ENCODE data around the gene PER2.
"Not testable (repeated sequence)": the region's sequence is repeated elsewhere in the genome, so short reads cannot be mapped to it uniquely, and the experiment has no call there.

PER2 gene

DNA sequence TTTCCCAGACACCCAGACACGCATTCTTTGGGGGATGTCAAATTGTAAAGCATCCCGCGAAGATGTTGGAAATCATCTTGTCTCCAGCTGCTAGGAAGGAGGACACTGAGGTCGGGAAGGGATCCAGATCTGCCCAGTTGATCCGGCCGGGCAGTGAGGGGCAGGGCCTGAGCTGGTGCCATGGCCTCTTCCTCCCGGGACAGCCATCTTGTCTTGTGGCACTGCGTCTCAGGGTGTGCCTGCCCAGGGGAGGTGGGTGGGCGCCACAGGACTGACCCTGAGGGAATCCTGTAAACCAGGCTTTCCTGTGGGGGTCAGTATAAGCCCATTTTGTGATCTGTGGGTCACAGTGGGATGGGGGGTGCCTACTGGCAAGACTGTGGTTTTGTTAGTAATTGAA, 42.0 kb upstream of the PER2 start:
- TF ChIP-seq, protein P1, sequence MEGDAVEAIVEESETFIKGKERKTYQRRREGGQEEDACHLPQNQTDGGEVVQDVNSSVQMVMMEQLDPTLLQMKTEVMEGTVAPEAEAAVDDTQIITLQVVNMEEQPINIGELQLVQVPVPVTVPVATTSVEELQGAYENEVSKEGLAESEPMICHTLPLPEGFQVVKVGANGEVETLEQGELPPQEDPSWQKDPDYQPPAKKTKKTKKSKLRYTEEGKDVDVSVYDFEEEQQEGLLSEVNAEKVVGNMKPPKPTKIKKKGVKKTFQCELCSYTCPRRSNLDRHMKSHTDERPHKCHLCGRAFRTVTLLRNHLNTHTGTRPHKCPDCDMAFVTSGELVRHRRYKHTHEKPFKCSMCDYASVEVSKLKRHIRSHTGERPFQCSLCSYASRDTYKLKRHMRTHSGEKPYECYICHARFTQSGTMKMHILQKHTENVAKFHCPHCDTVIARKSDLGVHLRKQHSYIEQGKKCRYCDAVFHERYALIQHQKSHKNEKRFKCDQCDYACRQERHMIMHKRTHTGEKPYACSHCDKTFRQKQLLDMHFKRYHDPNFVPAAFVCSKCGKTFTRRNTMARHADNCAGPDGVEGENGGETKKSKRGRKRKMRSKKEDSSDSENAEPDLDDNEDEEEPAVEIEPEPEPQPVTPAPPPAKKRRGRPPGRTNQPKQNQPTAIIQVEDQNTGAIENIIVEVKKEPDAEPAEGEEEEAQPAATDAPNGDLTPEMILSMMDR (conservative IDR thresholded peaks at IDR 0.05): no peak
- no peak overlapping the region for H3K27ac ChIP-seq

GRCh38 chr2:238327751-238328150, 39.3 kb upstream of the PER2 start:
- H3K27ac ChIP-seq: no peak overlapping the region
- TF ChIP-seq, protein P1 (conservative IDR thresholded peaks at IDR 0.05): no peak

- TF ChIP-seq, protein P1 (conservative IDR thresholded peaks at IDR 0.05): no peak
- no peak overlapping the region for H3K27ac ChIP-seq
These were observed 38.5 kb upstream of the PER2 start for GRCh38 chr2:238326801-238327365.

DNA sequence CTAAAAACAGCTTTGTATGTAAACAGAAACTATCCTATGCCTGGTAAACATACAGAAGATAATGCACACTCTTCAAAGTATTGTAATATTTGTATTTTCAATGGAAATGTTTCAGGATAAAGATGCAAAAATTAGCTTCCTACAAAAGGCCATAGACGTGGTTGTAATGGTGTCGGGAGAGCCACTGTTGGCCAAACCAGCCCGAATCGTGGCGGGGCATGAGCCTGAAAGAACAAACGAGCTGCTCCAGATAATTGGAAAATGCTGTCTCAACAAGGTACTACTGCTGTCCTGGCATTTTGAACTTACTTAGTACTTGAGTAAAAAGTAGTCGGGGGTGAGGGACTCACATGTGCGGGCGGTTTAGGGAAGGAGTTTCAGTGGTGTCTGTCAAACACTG, 37.3 kb upstream of the PER2 start:
- H3K27ac ChIP-seq: no peak overlapping the region
- TF ChIP-seq, protein P1 (conservative IDR thresholded peaks at IDR 0.05): no peak

DNA sequence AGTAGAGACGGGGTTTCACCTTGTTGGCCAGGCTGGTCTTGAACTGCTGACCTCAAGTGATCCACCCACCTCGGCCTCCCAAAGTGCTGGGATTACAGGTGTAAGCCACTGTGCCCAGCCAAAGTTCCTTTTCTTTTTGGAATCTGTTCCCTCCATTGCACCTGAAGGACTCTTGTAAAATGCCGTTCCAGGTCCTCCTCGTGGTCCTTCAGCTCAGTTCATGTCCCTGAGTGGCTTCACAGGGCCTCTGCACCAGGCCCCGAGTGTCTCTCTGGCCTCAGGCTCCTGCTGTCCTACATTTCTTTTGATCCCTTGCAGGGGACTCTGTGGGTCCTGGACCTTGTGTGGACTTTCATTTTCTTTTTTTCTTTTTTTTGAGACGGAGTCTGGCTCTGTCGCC, 35.8 kb upstream of the PER2 start:
- H3K27ac ChIP-seq: not testable (repeated sequence)

DNA sequence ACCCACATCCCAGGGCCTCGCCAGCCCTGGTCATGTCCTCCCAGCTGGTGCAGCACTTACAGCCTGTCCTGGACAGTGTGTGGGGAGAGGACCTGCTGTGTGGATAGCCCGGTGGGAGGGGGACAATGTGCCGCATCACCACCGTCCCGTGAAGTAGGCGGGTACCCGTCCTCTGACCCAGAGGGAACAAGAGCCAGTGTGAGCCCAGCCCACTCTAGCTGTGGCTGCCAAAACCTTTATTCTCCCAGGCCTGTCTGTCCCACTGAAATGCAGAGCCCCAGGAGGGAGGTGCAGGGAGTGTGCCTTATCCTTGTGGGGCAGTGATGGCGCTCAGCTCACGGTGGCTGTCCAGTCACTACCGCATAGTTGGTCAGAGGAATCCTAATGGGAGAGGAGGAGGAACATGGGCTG, 33.6 kb upstream of the PER2 start:
- no peak overlapping the region for H3K27ac ChIP-seq
- TF ChIP-seq, protein P1 (conservative IDR thresholded peaks at IDR 0.05): no peak

- TF ChIP-seq, protein P1 (conservative IDR thresholded peaks at IDR 0.05): no peak
- H3K27ac ChIP-seq: peak overlapping the region; percentile 65
These were observed 33.1 kb upstream of the PER2 start for GRCh38 chr2:238321467-238321866.

DNA sequence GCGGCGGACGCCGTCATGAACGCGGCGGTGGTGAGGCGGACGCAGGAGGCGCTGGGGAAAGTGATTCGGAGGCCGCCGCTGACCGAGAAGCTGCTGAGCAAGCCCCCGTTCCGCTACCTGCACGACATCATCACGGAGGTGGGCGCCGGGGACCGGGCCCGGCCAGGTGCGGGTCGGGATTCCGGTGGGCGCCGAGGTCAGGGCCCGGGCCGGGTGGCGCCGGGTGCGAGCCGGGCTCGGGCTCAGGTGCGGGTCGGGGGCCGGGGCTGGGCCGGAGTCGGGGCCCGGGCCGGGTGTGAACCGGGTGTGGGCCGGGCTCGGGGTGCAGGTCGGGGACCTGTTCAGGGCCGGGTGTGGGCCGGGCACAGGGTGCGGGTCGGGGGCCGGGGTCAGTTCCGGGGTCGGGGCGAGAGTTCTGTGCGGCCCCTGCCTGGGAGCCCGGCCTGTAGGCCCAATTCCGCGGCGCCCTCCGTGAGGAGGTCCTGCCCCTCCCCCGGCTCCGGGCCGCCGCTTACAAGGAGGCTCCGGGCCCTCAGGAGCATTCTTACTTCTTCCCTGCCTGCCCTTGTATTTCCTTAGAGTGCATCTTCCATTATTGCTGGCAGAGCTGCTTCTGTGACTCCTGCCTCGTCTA, 32.4 kb upstream of the PER2 start:
- H3K27ac ChIP-seq: peak overlapping the region; percentile 65
- TF ChIP-seq, protein P1 (conservative IDR thresholded peaks at IDR 0.05): no peak

All from VCaP (cell line).